GM12875 (cell line): Measurements from ENCODE around the gene KCNK6.

Experiments
- H3K4me3 ChIP-seq: one replicate; pipeline ENCODE4 v1.5.1; 2011; ENCODE audit warnings: low read depth, low read length, control low read depth
- CTCF ChIP-seq: IDR thresholded peaks from 2 replicates; pipeline ENCODE4 v1.5.1; 2011; ENCODE audit warnings: low read depth, mild to moderate bottlenecking, control low read depth, inconsistent platforms, low read length, moderate library complexity, borderline replicate concordance; ENCODE audit not compliant: insufficient read depth

Gene KCNK6

GRCh38 chr19:38307597-38307996 lies 12.0 kb upstream of the KCNK6 start:
- TF ChIP-seq CTCF, result no peak
- no peak overlapping the region for H3K4me3 ChIP-seq

- no peak for TF ChIP-seq CTCF
- no peak overlapping the region for H3K4me3 ChIP-seq
These were observed 11.5 kb upstream of the KCNK6 start for GRCh38 chr19:38308006-38308766.

- no peak overlapping the region for H3K4me3 ChIP-seq
- no peak for TF ChIP-seq CTCF
These were observed 10.6 kb upstream of the KCNK6 start for GRCh38 chr19:38308926-38309614.

GRCh38 chr19:38309615-38310278 lies 9.9 kb upstream of the KCNK6 start:
- no peak overlapping the region for H3K4me3 ChIP-seq
- no peak for TF ChIP-seq CTCF

- no peak for TF ChIP-seq CTCF
- no peak overlapping the region for H3K4me3 ChIP-seq
These were observed 9.4 kb upstream of the KCNK6 start for GRCh38 chr19:38310279-38310670.

- H3K4me3 ChIP-seq, result no peak overlapping the region
- no peak for TF ChIP-seq CTCF
These were observed 8.7 kb upstream of the KCNK6 start for GRCh38 chr19:38310986-38311385.
